H1 (cell line): Measurements from ENCODE around the gene SPOCK2. TPM values are rescaled to one million over a fixed set of nuclear protein-coding genes. Genes with fewer than 3 reads are reported as not detected.

Experiments used
- CTCF ChIA-PET: fragments of 300-600 bp; sonication (Branson Sonifier 250); formaldehyde crosslinking; loops from one replicate; lab custom pipeline; 2021; ENCODE audit not compliant: partially characterized antibody; lab: Charles Lee
- POLR2A ChIA-PET: fragments of 300-600 bp; sonication (Branson Sonifier 250); formaldehyde crosslinking; loops from one replicate; lab custom pipeline; 2021; ENCODE audit warnings: inconsistent platforms; ENCODE audit not compliant: partially characterized antibody; lab: Charles Lee
- DNase-seq, 2 experiments: peaks; one replicate each; pipeline versions ENCODE4 v3.0.0 to v3.0.0-alpha.2; 2010 to 2022; ENCODE audit warnings: low spot score in 2 of 2, low read depth in 1 of 2, mixed read lengths in 1 of 2
- FAIRE-seq: peaks from 2 replicates; lab custom pipeline; 2011; peaks lifted over from hg19 to GRCh38; lab: Jason Lieb, UNC
- H2AFZ ChIP-seq: 2 replicates; pipeline ENCODE4 v1.8.1; 2012; ENCODE audit warnings: low read length, inconsistent platforms
- H2AK5ac ChIP-seq: 2 replicates; pipeline ENCODE4 v1.6.1; 2013; ENCODE audit warnings: low read depth, low read length
- H2BK120ac ChIP-seq: replicated peaks from 2 replicates; pipeline ENCODE3; 2013; ENCODE audit warnings: low read depth, low read length, inconsistent platforms
- H2BK12ac ChIP-seq: 2 replicates; pipeline ENCODE4 v1.6.1; 2013; ENCODE audit warnings: low read depth, low read length
- H2BK15ac ChIP-seq: 2 replicates; pipeline ENCODE4 v1.6.1; 2013; ENCODE audit warnings: low read length
- H2BK20ac ChIP-seq: 2 replicates; pipeline ENCODE4 v1.6.1; 2013; ENCODE audit warnings: low read length
- H2BK5ac ChIP-seq: 2 replicates; pipeline ENCODE4 v1.6.1; 2013; ENCODE audit warnings: low read depth, low read length
- H3K14ac ChIP-seq: 2 replicates; pipeline ENCODE4 v1.6.1; 2013; ENCODE audit warnings: inconsistent platforms; ENCODE audit not compliant: insufficient read length
- H3K18ac ChIP-seq: 2 replicates; pipeline ENCODE4 v1.6.1; 2013; ENCODE audit warnings: low read length; ENCODE audit errors: extremely low read depth
- H3K23ac ChIP-seq: 2 replicates; pipeline ENCODE4 v1.6.1; 2013; ENCODE audit warnings: inconsistent platforms; ENCODE audit not compliant: insufficient read length
- H3K23me2 ChIP-seq: 2 replicates; pipeline ENCODE4 v1.6.1; 2013; ENCODE audit warnings: low read depth, low read length
- H3K27ac ChIP-seq: 2 replicates; pipeline ENCODE4 v1.6.1; 2011; ENCODE audit warnings: low read depth, low read length, inconsistent platforms
- H3K27me3 ChIP-seq, 4 experiments: replicated peaks in 1 of 4; 1 replicate in 1 of 4; 2 replicates in 3 of 4; pipeline versions ENCODE4 v1.6.1 to v1.8.1; 2011 to 2013; ENCODE audit warnings: low read length in 3 of 4, mild to moderate bottlenecking in 3 of 4, inconsistent platforms in 2 of 4, mixed read lengths in 2 of 4, moderate library complexity in 1 of 4; ENCODE audit not compliant: control insufficient read depth in 3 of 4, insufficient read depth in 3 of 4; ENCODE audit errors: extremely low read depth in 1 of 4
- H3K36me3 ChIP-seq, 4 experiments: 2 replicates each; pipeline versions ENCODE4 v1.6.1 to v1.8.1; 2011 to 2013; ENCODE audit warnings: mild to moderate bottlenecking in 4 of 4, low read length in 3 of 4, moderate library complexity in 2 of 4, control low read depth in 1 of 4, inconsistent platforms in 1 of 4; ENCODE audit not compliant: insufficient read depth in 4 of 4, control insufficient read depth in 2 of 4
- H3K4ac ChIP-seq: replicated peaks from 2 replicates; pipeline ENCODE3; 2013; ENCODE audit warnings: low read length, low read depth, mixed read lengths, inconsistent platforms; ENCODE audit not compliant: insufficient read length
- H3K4me1 ChIP-seq, 4 experiments: replicated peaks in 1 of 4; 1 replicate in 1 of 4; 2 replicates in 3 of 4; pipeline versions ENCODE4 v1.6.1 to v1.8.1; 2011 to 2013; ENCODE audit warnings: low read length in 3 of 4, inconsistent platforms in 2 of 4, mixed read lengths in 1 of 4; ENCODE audit not compliant: insufficient read depth in 4 of 4, control insufficient read depth in 3 of 4
- H3K4me2 ChIP-seq, 2 experiments: 2 replicates each; pipeline versions ENCODE4 v1.6.1 to v1.8.1; 2011 to 2013; ENCODE audit warnings: low read depth in 2 of 2, low read length in 2 of 2, control low read depth in 1 of 2, inconsistent platforms in 1 of 2, mild to moderate bottlenecking in 1 of 2; ENCODE audit not compliant: insufficient read depth in 1 of 2
- H3K4me3 ChIP-seq, 4 experiments: fragments of 200-600, 300-600 bp in 1 of 4; sonication (generic), shearing (Covaris generic), sonication (Bioruptor Twin) in 1 of 4; 2 replicates each; pipeline versions ENCODE4 v1.5.1 to v1.8.1; 2011 to 2016; ENCODE audit warnings: low read length in 4 of 4, low read depth in 3 of 4, control low read depth in 2 of 4, inconsistent platforms in 2 of 4, mild to moderate bottlenecking in 2 of 4, mixed read lengths in 1 of 4, moderate library complexity in 1 of 4; ENCODE audit not compliant: insufficient read depth in 2 of 4; ENCODE audit errors: extremely low read depth in 1 of 4
- H3K56ac ChIP-seq: replicated peaks from 2 replicates; pipeline ENCODE3; 2013; ENCODE audit warnings: low read depth, mild to moderate bottlenecking, mixed read lengths, low read length, inconsistent platforms; ENCODE audit not compliant: insufficient read length
- H3K79me1 ChIP-seq: 2 replicates; pipeline ENCODE4 v1.6.1; 2013; ENCODE audit warnings: low read depth, low read length, control low read depth
- H3K79me2 ChIP-seq, 2 experiments: 2 replicates each; pipeline versions ENCODE4 v1.6.1 to v1.8.1; 2012 to 2013; ENCODE audit warnings: low read length in 2 of 2, mild to moderate bottlenecking in 2 of 2, inconsistent platforms in 1 of 2; ENCODE audit not compliant: insufficient read depth in 2 of 2, control insufficient read depth in 1 of 2
- H3K9ac ChIP-seq, 4 experiments: replicated peaks in 1 of 4; 1 replicate in 1 of 4; 2 replicates in 3 of 4; pipeline versions ENCODE4 v1.6.1 to v1.8.1; 2011 to 2013; ENCODE audit warnings: low read depth in 3 of 4, low read length in 3 of 4, control low read depth in 2 of 4, mild to moderate bottlenecking in 2 of 4, moderate library complexity in 2 of 4, inconsistent platforms in 1 of 4; ENCODE audit errors: extremely low read depth in 1 of 4
- H3K9me3 ChIP-seq, 2 experiments: 2 replicates each; pipeline versions ENCODE4 v1.6.1 to v1.8.1; 2012 to 2013; ENCODE audit warnings: mild to moderate bottlenecking in 2 of 2, moderate library complexity in 2 of 2, control low read depth in 1 of 2, inconsistent platforms in 1 of 2, low read depth in 1 of 2, low read length in 1 of 2, mixed read lengths in 1 of 2; ENCODE audit not compliant: insufficient read depth in 2 of 2
- H4K20me1 ChIP-seq, 2 experiments: replicated peaks in 1 of 2; 2 replicates each; pipeline versions ENCODE3 to v1.8.1; 2011 to 2013; ENCODE audit warnings: inconsistent platforms in 2 of 2, low read length in 2 of 2, mild to moderate bottlenecking in 1 of 2; ENCODE audit not compliant: insufficient read depth in 2 of 2, control insufficient read depth in 1 of 2
- H4K5ac ChIP-seq: 2 replicates; pipeline ENCODE4 v1.6.1; 2013; ENCODE audit warnings: low read length, low read depth, mixed read lengths, inconsistent platforms; ENCODE audit not compliant: insufficient read length
- H4K8ac ChIP-seq: 2 replicates; pipeline ENCODE4 v1.8.0; 2013; ENCODE audit warnings: mild to moderate bottlenecking, moderate library complexity, low read length, inconsistent platforms; ENCODE audit not compliant: insufficient read depth; ENCODE audit errors: extremely low read depth
- H4K91ac ChIP-seq: replicated peaks from 2 replicates; pipeline ENCODE3; 2013; ENCODE audit warnings: low read length, mixed read lengths, inconsistent platforms; ENCODE audit not compliant: insufficient read length
- FOSL1 ChIP-seq: IDR thresholded peaks from 2 replicates; pipeline ENCODE4 v1.6.1; 2011; ENCODE audit warnings: mild to moderate bottlenecking, low read depth, low read length, moderate library complexity; ENCODE audit not compliant: insufficient read depth
- RFX5 ChIP-seq: IDR thresholded peaks from 2 replicates; pipeline ENCODE4 v1.6.1; 2011; ENCODE audit warnings: low read depth, low read length, improper control_type of control experiment, borderline replicate concordance
- WGBS, 2 experiments: shearing (Covaris generic) in 1 of 2; methylation state at CpG; one replicate each; pipeline versions ENCODE4 v1.1.6 to v1.1.7; 2013 to 2015; ENCODE audit warnings: low lambda C conversion rate in 2 of 2, mixed read lengths in 2 of 2, inconsistent platforms in 1 of 2, low coverage in 1 of 2, missing lambda C conversion rate in 1 of 2; ENCODE audit not compliant: insufficient replicate concordance in 2 of 2, insufficient coverage in 1 of 2, insufficient read length in 1 of 2; ENCODE audit errors: extremely low coverage in 1 of 2, missing lambda C conversion rate in 1 of 2; 5-methylcytosine and 5-hydroxymethylcytosine counted together
- polyA plus RNA-seq, 7 experiments: library from polyadenylated mRNA; depleted of rRNA in 3 of 7; stranded (reverse) in 5 of 7; unstranded in 2 of 7; fragments of >200 nt in 5 of 7; fragments of 200-250 nt in 2 of 7; gene quantifications; 1 replicate in 5 of 7; 2 replicates in 1 of 7; 4 replicates in 1 of 7; pipeline versions ENCODE4 v1.2.1 to v1.2.3, GENCODE V29; 2011 to 2013; ENCODE audit warnings: missing spikeins in 2 of 7, mixed read lengths in 2 of 7
- total RNA-seq: library from RNA; stranded (reverse); fragmentation: NEBNext Ultra II Directional; extraction: Animal tissue kit (Norgen Biotek cat#: 25700); gene quantifications from 2 replicates; pipeline ENCODE4 v1.2.1, GENCODE V29; 2021

SPOCK2 gene
- total and polyA plus RNA-seq, 2 of the 8 experiments (the other 6 are each of a cell fraction or from before 2014, with no cell fraction given): 1.5 to 1.9 TPM

- H3K79me2 ChIP-seq: no peaks in the 10 kb centered on the region
- no peaks in the 10 kb centered on the region for H3K27me3 ChIP-seq
- H3K9ac ChIP-seq: no peak overlapping the region
- no peak overlapping the region for H2BK12ac ChIP-seq
- H4K91ac ChIP-seq: no peak overlapping the region
- H4K8ac ChIP-seq: no peak overlapping the region
- CTCF ChIA-PET: interaction anchor here (0.6 kb wide), 2 partner anchors 38 to 182 kb away, joined by 3 read pairs; no protein-coding TSS in a partner anchor
- H3K9me3 ChIP-seq: no peaks in the 10 kb centered on the region
- no peaks in the 10 kb centered on the region for H3K4me1 ChIP-seq
- TF ChIP-seq FOSL1 (0 out of 2 replicates have a peak, but pooled peaks have one; percentile 15), RFX5 (no peak)
- TF ChIP-seq, all 59 proteins: peak for 1
- no peaks in the 10 kb centered on the region for H3K23me2 ChIP-seq
- H2BK20ac ChIP-seq: no peak overlapping the region
- peaks cover 0 to 7% (median 2%) of the 10 kb centered on the region in 4 experiments; a peak in 4 of 8 replicates for H3K36me3 ChIP-seq
- no peak overlapping the region for H2AK5ac ChIP-seq
- no peak overlapping the region for H3K18ac ChIP-seq
- no peak overlapping the region for H3K27ac ChIP-seq
- POLR2A ChIA-PET: interaction anchor here (1.2 kb wide), 1 partner anchor 177 kb away, joined by 3 read pairs; no protein-coding TSS in a partner anchor
- WGBS, 2 experiments: 90% methylated on average over 9 of the region's 9 CpGs; no CpG with 5 or more reads in 1 of the 2 experiments
- no peaks in the 10 kb centered on the region for H4K20me1 ChIP-seq
- H4K5ac ChIP-seq: no peak overlapping the region
- DNase-seq (no peak), FAIRE-seq (no peak)
- H3K56ac ChIP-seq: no peak overlapping the region
- H3K14ac ChIP-seq: no peak overlapping the region
- H3K23ac ChIP-seq: no peak overlapping the region
- no peak overlapping the region for H3K4ac ChIP-seq
- H2BK120ac ChIP-seq: no peak overlapping the region
- no peak overlapping the region for H2BK15ac ChIP-seq
- H3K79me1 ChIP-seq: no peaks in the 10 kb centered on the region
- no peak overlapping the region for H2BK5ac ChIP-seq
- no peak overlapping the region for H3K4me3 ChIP-seq
- no peak overlapping the region for H3K4me2 ChIP-seq
- no peak overlapping the region for H2AFZ ChIP-seq
Observed at GRCh38 chr10:72096115-72097000, 8.0 kb upstream of the SPOCK2 start.
